ENCODE measurements around the gene PCLO. TPM values are rescaled to one million over a fixed set of nuclear protein-coding genes. Genes with fewer than 3 reads are reported as not detected.

The PCLO gene
- total RNA-seq, 1 donor: not detected

GRCh38 chr7:82704121-82704520 lies 458.6 kb downstream of the PCLO start:
- no peaks in the 10 kb centered on the region for H3K9me3 ChIP-seq (ENCODE audit: low read depth, low read length)
- no peaks in the 10 kb centered on the region for H3K4me1 ChIP-seq (ENCODE audit: insufficient read depth, low read length)
- H3K4me3 ChIP-seq (ENCODE audit: low read length): no peak overlapping the region
- no peaks in the 10 kb centered on the region for H3K27me3 ChIP-seq (ENCODE audit: insufficient read depth, low read length)

Measured in mononuclear cell (primary cell).